LNCaP clone FGC (cell line): Measurements from ENCODE around the gene LRP11.
"Not testable (repeated sequence)": the region's sequence is repeated elsewhere in the genome, so short reads cannot be mapped to it uniquely, and the experiment has no call there.

Source experiments
- DNase-seq: peaks from one replicate; pipeline ENCODE4 v3.0.0-alpha.2; 2011; ENCODE audit warnings: low read depth
- H3K4me3 ChIP-seq: 2 replicates; pipeline ENCODE4 v1.5.1; 2011; ENCODE audit warnings: mild to moderate bottlenecking, low read depth, low read length, control low read depth
- TF ChIP-seq, protein P1 (sequence below): IDR thresholded peaks from 2 replicates; pipeline ENCODE4 v1.5.1; 2012; ENCODE audit warnings: mild to moderate bottlenecking; ENCODE audit not compliant: control insufficient read depth, insufficient read depth; ENCODE audit errors: extremely low read depth

LRP11 gene

DNA sequence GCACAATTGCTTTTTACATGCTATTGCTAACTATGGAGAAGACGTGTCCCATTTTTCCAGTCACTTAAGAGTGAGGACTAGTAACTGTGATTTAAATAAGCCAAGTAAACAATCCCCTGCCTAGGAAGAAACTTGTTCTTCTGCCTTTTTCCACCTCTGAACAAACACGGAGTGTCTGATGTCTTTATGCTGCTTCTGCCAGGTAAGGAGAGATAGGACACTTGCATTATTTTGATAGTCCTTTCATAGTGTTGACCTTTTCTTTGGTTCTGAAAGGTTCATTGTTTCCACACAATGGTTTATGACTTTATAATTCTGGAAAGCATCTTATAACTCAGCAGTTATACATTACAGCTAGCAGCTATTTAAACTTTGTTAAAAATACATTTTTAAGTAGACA is 8.4 kb downstream of the LRP11 start:
- H3K4me3 ChIP-seq, result peak overlapping the region; percentile 35
- peak; percentile 94 for DNase-seq

DNA sequence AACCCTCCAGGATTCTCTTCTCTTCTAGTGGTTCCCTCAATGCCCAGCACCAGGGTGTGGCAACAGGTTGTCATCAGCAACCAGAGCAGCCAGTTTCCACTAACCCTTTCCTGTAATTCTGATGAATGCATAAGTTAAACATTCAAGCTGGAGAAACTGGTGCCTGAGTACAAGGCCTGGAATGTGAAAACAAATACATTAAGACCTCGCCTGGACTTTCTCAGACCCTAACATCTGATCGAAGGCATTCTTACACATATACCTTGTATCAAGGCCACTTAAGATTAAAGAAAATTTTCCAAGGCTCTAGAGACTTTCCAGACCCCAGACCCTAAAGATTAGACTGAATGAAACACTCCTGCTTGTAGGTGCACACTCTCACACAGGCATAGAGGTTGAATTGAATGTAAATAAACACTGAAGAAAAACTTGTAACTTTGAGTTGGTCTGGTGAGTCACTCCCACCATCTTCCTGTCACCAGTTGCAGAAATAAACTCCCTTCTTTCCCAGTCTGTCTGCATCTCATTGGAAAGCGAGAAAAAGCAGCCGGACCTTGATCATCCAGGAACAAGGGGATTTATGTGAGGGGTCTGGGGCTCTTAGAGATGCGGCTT is 9.0 kb downstream of the LRP11 start:
- TF ChIP-seq, protein P1, sequence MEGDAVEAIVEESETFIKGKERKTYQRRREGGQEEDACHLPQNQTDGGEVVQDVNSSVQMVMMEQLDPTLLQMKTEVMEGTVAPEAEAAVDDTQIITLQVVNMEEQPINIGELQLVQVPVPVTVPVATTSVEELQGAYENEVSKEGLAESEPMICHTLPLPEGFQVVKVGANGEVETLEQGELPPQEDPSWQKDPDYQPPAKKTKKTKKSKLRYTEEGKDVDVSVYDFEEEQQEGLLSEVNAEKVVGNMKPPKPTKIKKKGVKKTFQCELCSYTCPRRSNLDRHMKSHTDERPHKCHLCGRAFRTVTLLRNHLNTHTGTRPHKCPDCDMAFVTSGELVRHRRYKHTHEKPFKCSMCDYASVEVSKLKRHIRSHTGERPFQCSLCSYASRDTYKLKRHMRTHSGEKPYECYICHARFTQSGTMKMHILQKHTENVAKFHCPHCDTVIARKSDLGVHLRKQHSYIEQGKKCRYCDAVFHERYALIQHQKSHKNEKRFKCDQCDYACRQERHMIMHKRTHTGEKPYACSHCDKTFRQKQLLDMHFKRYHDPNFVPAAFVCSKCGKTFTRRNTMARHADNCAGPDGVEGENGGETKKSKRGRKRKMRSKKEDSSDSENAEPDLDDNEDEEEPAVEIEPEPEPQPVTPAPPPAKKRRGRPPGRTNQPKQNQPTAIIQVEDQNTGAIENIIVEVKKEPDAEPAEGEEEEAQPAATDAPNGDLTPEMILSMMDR, result no peak
- DNase-seq, result no peak
- H3K4me3 ChIP-seq, result peak overlapping the region; percentile 35

More for the DNA sequence above, 8.4 kb downstream of the LRP11 start:
- TF ChIP-seq, protein P1, result no peak

DNA sequence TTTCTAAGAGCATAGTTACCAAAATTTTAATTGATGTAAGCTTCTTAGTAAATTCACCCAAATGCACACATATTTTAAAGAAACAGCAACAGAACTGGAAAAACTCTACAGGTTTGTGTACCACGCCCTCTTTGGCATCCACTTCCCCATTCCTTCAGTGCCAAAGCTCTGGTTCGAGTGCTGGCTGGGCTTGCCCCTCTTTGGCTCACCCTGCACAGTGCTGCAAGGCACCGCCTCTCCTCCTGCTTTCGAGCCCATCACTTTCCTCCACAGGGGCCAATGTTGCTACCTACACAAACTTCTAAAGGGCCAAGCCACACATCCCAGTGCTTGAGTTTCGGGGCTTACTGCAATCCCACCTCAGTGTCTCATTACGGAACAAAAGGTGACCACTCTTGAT is 9.6 kb downstream of the LRP11 start:
- TF ChIP-seq, protein P1, result no peak
- no peak overlapping the region for H3K4me3 ChIP-seq
- no peak for DNase-seq

DNA sequence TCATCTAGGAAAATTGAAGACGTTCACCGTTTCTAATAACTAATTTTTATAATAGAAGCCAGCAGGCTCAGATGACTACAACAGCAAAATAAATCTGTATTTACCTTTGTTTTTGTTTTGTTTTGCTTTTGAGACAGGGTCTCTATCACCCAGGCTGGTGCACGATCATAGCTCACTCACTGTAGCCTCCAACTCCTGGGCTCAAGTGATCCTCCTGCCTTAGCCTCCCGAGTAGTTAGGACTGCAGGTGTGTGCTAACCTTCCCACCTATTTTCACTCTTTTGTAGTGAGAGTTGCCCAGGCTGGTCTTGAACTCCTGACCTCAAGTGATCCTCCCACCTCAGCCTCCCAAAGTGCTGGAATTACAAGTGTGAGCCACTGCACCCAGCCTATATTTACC is 10.1 kb downstream of the LRP11 start:
- not testable (repeated sequence) for DNase-seq, H3K4me3 ChIP-seq

DNA sequence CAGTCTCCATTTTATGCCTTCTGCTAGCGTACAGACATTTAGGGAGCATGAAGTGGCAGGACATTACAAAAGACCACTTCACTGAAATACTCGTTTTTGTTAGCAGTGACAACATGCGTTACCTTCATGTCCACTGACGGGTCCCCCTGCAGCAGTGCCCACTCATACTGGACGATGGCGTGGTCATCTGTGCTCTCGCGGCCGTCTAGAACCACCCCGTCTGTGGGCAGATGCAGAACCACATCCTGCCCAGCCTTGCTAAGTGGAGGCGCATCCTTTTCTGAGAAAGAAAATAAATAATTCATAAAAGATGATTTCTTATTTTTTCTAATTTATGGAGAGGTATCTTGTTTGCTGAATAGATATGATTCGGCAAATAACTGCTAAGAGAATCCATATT is 11.3 kb downstream of the LRP11 start:
- no peak overlapping the region for H3K4me3 ChIP-seq
- DNase-seq, result no peak
- TF ChIP-seq, protein P1, result no peak

DNA sequence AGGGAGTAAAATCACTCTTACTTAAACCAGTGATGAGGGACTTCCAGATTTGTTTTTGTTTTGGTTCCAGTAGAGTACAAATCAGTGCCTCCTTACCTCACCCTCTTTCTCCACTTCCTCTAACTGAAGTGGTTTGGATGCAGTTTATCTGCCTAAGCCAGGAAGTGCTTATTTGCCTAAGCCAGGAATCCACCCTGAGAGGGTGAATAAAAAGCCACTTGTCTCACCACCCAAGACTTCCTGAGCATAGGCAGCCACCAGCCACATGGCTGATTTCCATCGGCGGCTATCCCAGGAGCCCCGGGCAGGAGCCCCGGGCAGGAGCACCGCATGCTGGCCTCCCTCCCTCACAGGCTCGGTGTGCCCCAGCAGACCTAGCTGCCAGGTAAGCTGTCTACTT is 12.0 kb downstream of the LRP11 start:
- no peak overlapping the region for H3K4me3 ChIP-seq
- no peak for DNase-seq
- TF ChIP-seq, protein P1, result no peak

DNA sequence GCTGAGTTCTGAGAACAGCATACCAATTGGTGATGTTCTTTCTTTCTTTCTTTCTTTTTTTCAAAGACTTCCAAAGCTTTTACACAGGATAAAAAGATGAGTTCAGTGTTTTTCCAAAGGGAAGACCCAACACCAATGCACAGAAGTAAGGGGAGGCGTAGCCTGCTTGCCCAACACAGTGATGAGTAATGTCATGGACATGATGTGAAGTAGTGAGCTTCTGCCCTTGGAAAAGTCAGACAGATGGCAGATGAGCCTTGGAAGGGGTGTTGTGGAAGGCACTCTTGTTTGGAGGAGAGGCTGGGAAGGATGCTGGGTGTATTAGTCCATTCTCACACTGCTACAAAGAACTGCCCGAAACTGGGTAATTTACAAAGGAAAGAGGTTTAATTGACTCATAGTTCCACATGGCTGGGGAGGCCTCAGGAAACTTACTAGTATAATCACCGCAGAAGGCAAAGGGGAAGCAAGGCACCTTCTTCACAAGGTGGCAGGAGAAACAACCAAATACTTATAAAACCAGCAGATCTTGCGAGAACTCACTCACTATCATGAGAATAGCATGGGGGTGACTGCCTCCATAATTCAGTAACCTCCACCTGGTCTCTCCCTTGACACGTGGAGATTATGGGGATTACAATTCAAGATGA is 12.6 kb downstream of the LRP11 start:
- DNase-seq, result no peak
- TF ChIP-seq, protein P1, result no peak
- no peak overlapping the region for H3K4me3 ChIP-seq

DNA sequence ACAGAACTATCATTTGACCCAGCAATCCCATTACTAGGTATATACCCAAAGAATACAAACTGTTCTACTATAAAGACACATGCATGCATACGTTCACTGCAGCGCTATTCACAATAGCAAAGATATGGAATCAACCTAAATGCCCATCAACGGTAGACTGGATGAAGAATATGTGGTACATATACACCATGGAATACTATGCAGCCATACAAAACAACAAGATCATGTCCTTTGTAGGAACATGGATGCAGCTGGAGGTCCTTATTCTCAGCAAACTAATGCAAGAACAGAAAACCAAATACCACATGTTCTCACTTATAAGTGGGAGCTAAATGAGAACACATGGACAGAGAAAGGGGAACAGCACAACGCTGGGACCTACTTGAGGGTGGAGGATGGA is 15.8 kb downstream of the LRP11 start:
- not testable (repeated sequence) for H3K4me3 ChIP-seq, DNase-seq
